Astrocyte (in vitro differentiated cells and primary cell): ENCODE measurements around the gene RASA4.
"Not testable (repeated sequence)": the region's sequence is repeated elsewhere in the genome, so short reads cannot be mapped to it uniquely, and the experiment has no call there.

ENCODE experiments used
- CTCF ChIP-seq: IDR thresholded peaks from 2 replicates; pipeline ENCODE4 v1.5.1; 2011; ENCODE audit warnings: low read depth, mild to moderate bottlenecking, inconsistent platforms, low read length, moderate library complexity; ENCODE audit not compliant: insufficient read depth
- EZH2 ChIP-seq: IDR thresholded peaks from 2 replicates; pipeline ENCODE4 v1.6.1; 2012; ENCODE audit warnings: mild to moderate bottlenecking, low read length, inconsistent platforms; ENCODE audit not compliant: insufficient read depth

- TF ChIP-seq CTCF, EZH2: not testable (repeated sequence)
Observed at GRCh38 chr7:102542083-102542482, 74.5 kb downstream of the RASA4 start.
